KMS-11 (cell line): ENCODE data around the gene CXorf58.
"Not testable (repeated sequence)": the region's sequence is repeated elsewhere in the genome, so short reads cannot be mapped to it uniquely, and the experiment has no call there.

Experiments used
- H2AFZ ChIP-seq: fragments of 200-600 bp; sonication (generic); 2 replicates; pipeline ENCODE4 v1.6.1; 2016; ENCODE audit warnings: antibody characterized with exemption, mixed run types, low read depth
- H3K27ac ChIP-seq: fragments of 200-600 bp; sonication (generic); 2 replicates; pipeline ENCODE4 v1.6.1; 2016; ENCODE audit warnings: mild to moderate bottlenecking, mixed run types
- H3K27me3 ChIP-seq: fragments of 200-600 bp; sonication (generic); 2 replicates; pipeline ENCODE4 v1.6.1; 2017; ENCODE audit warnings: mild to moderate bottlenecking, low read depth, mixed run types, moderate library complexity; ENCODE audit not compliant: insufficient read depth
- H3K36me3 ChIP-seq: fragments of 200-600 bp; sonication (generic); 2 replicates; pipeline ENCODE4 v1.6.1; 2017; ENCODE audit warnings: mild to moderate bottlenecking, mixed run types; ENCODE audit not compliant: insufficient read depth
- H3K4me1 ChIP-seq: fragments of 200-600 bp; sonication (generic); 2 replicates; pipeline ENCODE4 v1.6.1; 2016; ENCODE audit warnings: mild to moderate bottlenecking, low read depth, mixed run types; ENCODE audit not compliant: poor library complexity, severe bottlenecking
- H3K4me2 ChIP-seq: fragments of 200-600 bp; sonication (generic); 2 replicates; pipeline ENCODE4 v1.7.0; 2016; ENCODE audit warnings: mild to moderate bottlenecking, mixed run types
- H3K4me3 ChIP-seq: fragments of 200-600 bp; sonication (generic); IDR thresholded peaks from 2 replicates; pipeline ENCODE4 v1.6.1; 2017; ENCODE audit warnings: low read depth, low read length, mixed read lengths; ENCODE audit not compliant: insufficient read depth
- H3K79me2 ChIP-seq: fragments of 200-600 bp; sonication (generic); 2 replicates; pipeline ENCODE4 v1.6.1; 2016; ENCODE audit warnings: low read depth, mixed run types; ENCODE audit not compliant: insufficient read depth
- H3K9ac ChIP-seq: fragments of 200-600 bp; sonication (generic); 2 replicates; pipeline ENCODE4 v1.6.1; 2016; ENCODE audit warnings: mild to moderate bottlenecking, mixed run types
- H4K20me1 ChIP-seq: fragments of 200-600 bp; sonication (generic); 2 replicates; pipeline ENCODE4 v1.6.1; 2016; ENCODE audit warnings: mild to moderate bottlenecking, mixed run types; ENCODE audit not compliant: insufficient read depth
- TF ChIP-seq, protein P1 (sequence below): fragments of 200-600 bp; sonication (generic); conservative IDR thresholded peaks from 2 replicates; pipeline ENCODE4 v1.6.1; 2017; ENCODE audit warnings: low read depth, mild to moderate bottlenecking, antibody characterized with exemption, low read length, moderate library complexity, mixed read lengths

Gene CXorf58

DNA sequence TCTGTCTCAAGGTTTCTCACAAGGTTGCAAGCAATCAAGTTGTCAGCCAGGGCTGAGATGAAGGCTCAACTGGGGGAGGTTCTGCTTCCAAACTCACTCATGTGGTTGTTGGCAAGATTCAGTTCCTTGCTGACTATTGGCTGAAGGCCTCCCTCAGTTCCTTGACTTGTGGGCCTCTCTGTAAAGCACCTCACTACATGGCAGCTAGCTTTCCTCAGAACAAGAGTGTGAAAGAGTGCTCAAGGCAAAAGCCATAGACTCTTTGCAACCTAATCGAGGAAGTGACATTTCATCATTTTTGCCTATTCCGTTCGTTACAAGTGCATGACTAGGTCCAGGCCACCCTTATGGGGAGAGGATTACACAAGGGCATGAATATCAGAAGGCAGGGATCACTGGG is 52.0 kb downstream of the CXorf58 start:
- H3K27me3 ChIP-seq: no peaks in the 10 kb centered on the region
- H3K4me2 ChIP-seq: no peak overlapping the region
- TF ChIP-seq, protein P1, sequence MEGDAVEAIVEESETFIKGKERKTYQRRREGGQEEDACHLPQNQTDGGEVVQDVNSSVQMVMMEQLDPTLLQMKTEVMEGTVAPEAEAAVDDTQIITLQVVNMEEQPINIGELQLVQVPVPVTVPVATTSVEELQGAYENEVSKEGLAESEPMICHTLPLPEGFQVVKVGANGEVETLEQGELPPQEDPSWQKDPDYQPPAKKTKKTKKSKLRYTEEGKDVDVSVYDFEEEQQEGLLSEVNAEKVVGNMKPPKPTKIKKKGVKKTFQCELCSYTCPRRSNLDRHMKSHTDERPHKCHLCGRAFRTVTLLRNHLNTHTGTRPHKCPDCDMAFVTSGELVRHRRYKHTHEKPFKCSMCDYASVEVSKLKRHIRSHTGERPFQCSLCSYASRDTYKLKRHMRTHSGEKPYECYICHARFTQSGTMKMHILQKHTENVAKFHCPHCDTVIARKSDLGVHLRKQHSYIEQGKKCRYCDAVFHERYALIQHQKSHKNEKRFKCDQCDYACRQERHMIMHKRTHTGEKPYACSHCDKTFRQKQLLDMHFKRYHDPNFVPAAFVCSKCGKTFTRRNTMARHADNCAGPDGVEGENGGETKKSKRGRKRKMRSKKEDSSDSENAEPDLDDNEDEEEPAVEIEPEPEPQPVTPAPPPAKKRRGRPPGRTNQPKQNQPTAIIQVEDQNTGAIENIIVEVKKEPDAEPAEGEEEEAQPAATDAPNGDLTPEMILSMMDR: no peak
- no peaks in the 10 kb centered on the region for H3K4me1 ChIP-seq
- H4K20me1 ChIP-seq: no peaks in the 10 kb centered on the region
- no peak overlapping the region for H3K4me3 ChIP-seq
- no peak overlapping the region for H3K27ac ChIP-seq
- H2AFZ ChIP-seq: no peak overlapping the region
- no peaks in the 10 kb centered on the region for H3K36me3 ChIP-seq
- H3K79me2 ChIP-seq: no peaks in the 10 kb centered on the region
- no peak overlapping the region for H3K9ac ChIP-seq

DNA sequence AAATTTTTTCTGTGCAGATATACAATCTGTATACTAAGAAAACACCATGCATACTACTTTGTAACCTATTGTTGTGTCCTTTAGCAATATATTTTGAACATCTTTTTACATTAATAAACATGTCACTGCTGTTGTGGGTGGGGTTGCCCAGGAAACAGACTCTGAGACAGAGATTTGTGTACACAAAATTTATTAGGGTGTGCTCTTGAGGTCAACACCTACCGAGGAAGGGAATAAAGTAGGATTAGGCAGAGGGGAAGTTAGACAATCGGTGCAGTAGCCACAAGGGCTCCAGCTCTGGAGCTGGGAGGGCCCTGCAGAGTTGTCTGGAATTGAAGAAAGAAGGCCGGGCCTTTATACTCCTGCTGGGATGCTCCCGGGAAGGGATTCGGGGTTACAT is 56.4 kb downstream of the CXorf58 start:
- H3K36me3 ChIP-seq: no peaks in the 10 kb centered on the region
- H3K79me2 ChIP-seq: no peaks in the 10 kb centered on the region
- H3K27me3 ChIP-seq: no peaks in the 10 kb centered on the region
- H3K4me3 ChIP-seq: no peak overlapping the region
- H3K27ac ChIP-seq: no peak overlapping the region
- no peaks in the 10 kb centered on the region for H3K4me1 ChIP-seq
- H2AFZ ChIP-seq: no peak overlapping the region
- no peak overlapping the region for H3K9ac ChIP-seq
- no peaks in the 10 kb centered on the region for H4K20me1 ChIP-seq
- TF ChIP-seq, protein P1: no peak
- no peak overlapping the region for H3K4me2 ChIP-seq

DNA sequence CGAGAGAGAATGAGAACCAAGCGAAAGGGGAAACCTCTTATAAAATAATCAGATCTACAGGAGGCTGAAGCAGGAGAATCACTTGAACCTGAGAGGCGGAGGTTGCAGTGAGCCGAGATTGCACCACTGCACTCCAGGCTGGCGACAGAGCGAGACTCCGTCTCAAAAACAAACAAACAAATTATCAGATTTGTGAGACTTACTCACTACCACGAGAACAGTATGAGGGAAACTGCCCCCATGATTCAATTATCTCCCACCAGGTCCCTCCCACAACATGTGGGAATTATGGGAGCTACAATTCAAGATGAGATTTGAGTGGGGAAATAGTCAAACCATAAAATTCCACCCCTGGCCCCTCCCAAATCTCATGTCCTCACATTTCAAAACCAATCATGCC is 57.8 kb downstream of the CXorf58 start:
- not testable (repeated sequence) for H3K36me3 ChIP-seq

DNA sequence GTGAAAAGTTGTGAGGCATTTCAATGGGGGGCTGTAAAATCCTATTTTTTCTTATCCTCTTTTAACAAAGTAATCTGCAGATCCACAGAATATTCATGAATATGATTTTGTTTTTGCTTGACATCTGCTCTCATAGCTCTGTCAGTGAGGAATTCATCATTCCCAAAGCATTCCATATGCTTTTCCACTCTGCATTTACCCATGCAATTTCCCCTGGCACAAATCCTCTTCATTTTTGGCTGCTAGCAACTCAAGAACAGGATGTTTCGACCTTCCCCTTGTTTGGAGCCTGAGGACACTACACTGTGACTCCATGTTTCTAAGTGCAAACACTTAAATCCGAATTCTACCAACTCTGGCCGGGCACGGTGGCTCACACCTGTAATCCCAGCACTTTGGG is 70.7 kb downstream of the CXorf58 start:
- no peaks in the 10 kb centered on the region for H4K20me1 ChIP-seq
- no peak overlapping the region for H2AFZ ChIP-seq
- no peak overlapping the region for H3K4me2 ChIP-seq
- H3K9ac ChIP-seq: no peak overlapping the region
- H3K27ac ChIP-seq: no peak overlapping the region
- no peaks in the 10 kb centered on the region for H3K36me3 ChIP-seq
- TF ChIP-seq, protein P1: no peak
- no peaks in the 10 kb centered on the region for H3K79me2 ChIP-seq
- H3K27me3 ChIP-seq: no peaks in the 10 kb centered on the region
- H3K4me1 ChIP-seq: no peaks in the 10 kb centered on the region
- no peak overlapping the region for H3K4me3 ChIP-seq

More for the DNA sequence above, 57.8 kb downstream of the CXorf58 start:
- not testable (repeated sequence) for H3K4me1 ChIP-seq, H3K4me3 ChIP-seq, H3K9ac ChIP-seq, H3K27me3 ChIP-seq, H2AFZ ChIP-seq, H3K4me2 ChIP-seq, H3K79me2 ChIP-seq, H4K20me1 ChIP-seq, H3K27ac ChIP-seq

DNA sequence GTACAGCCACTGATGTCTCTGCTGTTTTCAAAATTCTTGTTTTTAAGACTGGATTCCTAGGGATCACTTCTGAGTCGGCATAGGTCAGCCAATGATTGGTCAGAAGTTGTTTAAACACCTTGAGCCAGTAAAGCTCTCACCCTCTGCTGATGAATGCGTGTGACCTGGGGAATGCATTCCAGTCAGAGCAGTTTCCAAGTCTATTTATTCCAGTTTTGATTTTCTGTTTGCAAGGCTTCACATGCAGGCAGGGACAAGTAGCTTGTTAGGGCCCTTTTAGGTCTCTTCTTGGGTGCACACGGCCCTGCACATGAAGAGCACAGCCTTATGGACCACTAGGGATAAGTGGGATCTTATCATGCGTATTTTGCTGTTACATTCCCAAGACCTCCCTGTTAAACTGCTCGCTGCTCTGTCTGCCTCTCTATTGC is 72.2 kb downstream of the CXorf58 start:
- H4K20me1 ChIP-seq: no peaks in the 10 kb centered on the region
- H3K9ac ChIP-seq: no peak overlapping the region
- no peaks in the 10 kb centered on the region for H3K4me1 ChIP-seq
- no peak overlapping the region for H3K4me2 ChIP-seq
- H3K27ac ChIP-seq: no peak overlapping the region
- TF ChIP-seq, protein P1: no peak
- H3K36me3 ChIP-seq: no peaks in the 10 kb centered on the region
- no peaks in the 10 kb centered on the region for H3K79me2 ChIP-seq
- no peaks in the 10 kb centered on the region for H3K27me3 ChIP-seq
- H2AFZ ChIP-seq: no peak overlapping the region
- H3K4me3 ChIP-seq: no peak overlapping the region
